Activated gamma-delta T cell treated with Interleukin-2 at 50 U/mL for 16 hours (primary cell): ENCODE data around the gene COX19.

Experiments
- DNase-seq: peaks from one replicate; pipeline ENCODE4 v3.0.0-alpha.2; 2020

The COX19 gene

GRCh38 chr7:922334-923107 is 52.8 kb downstream of the COX19 start:
- peak; percentile 56 for DNase-seq

- peak; percentile 16 for DNase-seq
These were observed 53.6 kb downstream of the COX19 start for GRCh38 chr7:921581-922333.

GRCh38 chr7:921071-921461 is 54.3 kb downstream of the COX19 start:
- DNase-seq = no peak

- peak; percentile 20 for DNase-seq
These were observed 54.8 kb downstream of the COX19 start for GRCh38 chr7:920351-921070.

GRCh38 chr7:919924-920341 is 55.4 kb downstream of the COX19 start:
- peak; percentile 3 for DNase-seq

- DNase-seq = no peak
These were observed 56.3 kb downstream of the COX19 start for GRCh38 chr7:919114-919442.

GRCh38 chr7:918441-919113 is 56.8 kb downstream of the COX19 start:
- DNase-seq = no peak

- no peak for DNase-seq
These were observed 57.3 kb downstream of the COX19 start for GRCh38 chr7:918118-918425.

- no peak for DNase-seq
These were observed 57.9 kb downstream of the COX19 start for GRCh38 chr7:917255-918117.

GRCh38 chr7:916291-916941 is 58.9 kb downstream of the COX19 start:
- DNase-seq = no peak
